ENCODE data around the gene STXBP6. TPM values are rescaled to one million over a fixed set of nuclear protein-coding genes. Genes with fewer than 3 reads are reported as not detected.

STXBP6 gene
- total RNA-seq, 1 donor from 2014 or later, result 27.1 TPM

DNA sequence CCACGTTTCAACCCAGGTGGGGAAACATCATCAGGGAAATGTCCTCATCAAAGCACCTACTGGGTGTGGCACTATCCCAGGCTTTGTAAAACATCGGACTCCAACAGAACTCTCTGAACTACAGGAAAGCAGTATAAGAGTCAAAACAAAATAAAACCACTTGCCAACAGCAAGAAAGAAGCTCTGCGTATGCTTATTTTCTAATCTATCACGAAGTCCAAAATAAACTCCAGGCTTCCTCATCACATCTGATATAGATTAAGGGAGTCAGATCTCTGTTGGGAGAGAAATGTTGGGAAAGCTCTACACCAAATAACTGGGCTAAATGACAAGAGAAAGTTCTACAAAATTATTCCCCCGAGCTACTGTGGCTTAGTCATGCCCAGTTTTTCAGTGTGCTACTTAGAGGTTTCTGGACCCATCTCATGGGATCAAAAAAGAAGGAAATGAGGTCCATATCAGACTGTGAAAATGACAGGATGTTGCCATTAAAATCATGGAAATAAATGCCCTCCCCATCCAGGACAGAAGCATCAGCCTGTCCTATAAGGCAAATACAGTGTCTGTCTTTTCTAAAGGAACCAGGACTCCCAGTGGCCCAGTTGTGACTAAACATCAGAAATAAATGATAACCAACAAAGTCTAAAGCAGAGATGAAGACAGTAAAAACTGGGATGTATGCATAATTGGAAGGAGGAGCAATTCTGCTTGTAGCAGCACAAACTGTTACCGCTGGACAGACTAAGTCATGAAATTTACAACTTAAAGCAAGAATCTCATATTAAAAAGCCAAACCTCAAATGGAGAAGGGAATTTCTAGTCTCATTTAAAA, 149.5 kb downstream of the STXBP6 start:
- FAIRE-seq (no peak), DNase-seq (ENCODE audit: low read depth) (peak; percentile 36)
- Histone ChIP-seq H3K27ac (ENCODE audit: low read depth, low read length) (no peak overlapping the region), H4K20me1 (ENCODE audit: insufficient read depth, low read length) (no peaks in the 10 kb centered on the region), H3K4me3 (ENCODE audit: insufficient read depth, low read depth, low read length) (no peak overlapping the region), H3K4me2 (ENCODE audit: low read length) (no peak overlapping the region), H3K36me3 (ENCODE audit: insufficient read depth, low read length) (no peaks in the 10 kb centered on the region), H3K79me2 (ENCODE audit: insufficient read depth, low read length) (no peaks in the 10 kb centered on the region), H3K27me3 (ENCODE audit: insufficient read depth, low read length) (no peaks in the 10 kb centered on the region), H2AFZ (ENCODE audit: low read depth, low read length) (no peak overlapping the region), H3K4me1 (ENCODE audit: insufficient read depth, low read length) (peaks cover 10% of the 10 kb centered on the region), H3K9ac (ENCODE audit: low read length) (no peak overlapping the region), H3K9me3 (ENCODE audit: insufficient read depth, low read depth, low read length) (no peaks in the 10 kb centered on the region)
- peaks cover 5% of the 10 kb centered on the region for H3K36me3 Mint-ChIP-seq (ENCODE audit: low read depth, unreplicated experiment)
- no peaks in the 10 kb centered on the region for H3K27me3 Mint-ChIP-seq (ENCODE audit: low read depth, unreplicated experiment)
- peaks cover 19% of the 10 kb centered on the region for H3K4me1 Mint-ChIP-seq (ENCODE audit: low read depth, unreplicated experiment)
- TF ChIP-seq EZH2 (IDR thresholded peaks at IDR 0.05; ENCODE audit: insufficient read depth, low read length), result no peak
- TF ChIP-seq, protein P1, sequence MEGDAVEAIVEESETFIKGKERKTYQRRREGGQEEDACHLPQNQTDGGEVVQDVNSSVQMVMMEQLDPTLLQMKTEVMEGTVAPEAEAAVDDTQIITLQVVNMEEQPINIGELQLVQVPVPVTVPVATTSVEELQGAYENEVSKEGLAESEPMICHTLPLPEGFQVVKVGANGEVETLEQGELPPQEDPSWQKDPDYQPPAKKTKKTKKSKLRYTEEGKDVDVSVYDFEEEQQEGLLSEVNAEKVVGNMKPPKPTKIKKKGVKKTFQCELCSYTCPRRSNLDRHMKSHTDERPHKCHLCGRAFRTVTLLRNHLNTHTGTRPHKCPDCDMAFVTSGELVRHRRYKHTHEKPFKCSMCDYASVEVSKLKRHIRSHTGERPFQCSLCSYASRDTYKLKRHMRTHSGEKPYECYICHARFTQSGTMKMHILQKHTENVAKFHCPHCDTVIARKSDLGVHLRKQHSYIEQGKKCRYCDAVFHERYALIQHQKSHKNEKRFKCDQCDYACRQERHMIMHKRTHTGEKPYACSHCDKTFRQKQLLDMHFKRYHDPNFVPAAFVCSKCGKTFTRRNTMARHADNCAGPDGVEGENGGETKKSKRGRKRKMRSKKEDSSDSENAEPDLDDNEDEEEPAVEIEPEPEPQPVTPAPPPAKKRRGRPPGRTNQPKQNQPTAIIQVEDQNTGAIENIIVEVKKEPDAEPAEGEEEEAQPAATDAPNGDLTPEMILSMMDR (IDR thresholded peaks at IDR 0.05; ENCODE audit: insufficient read depth, low read depth, low read length), result no peak
- H3K27ac Mint-ChIP-seq (ENCODE audit: unreplicated experiment), result no peak overlapping the region
- H3K9me3 Mint-ChIP-seq (ENCODE audit: unreplicated experiment), result no peaks in the 10 kb centered on the region
- no peak overlapping the region for H3K4me3 Mint-ChIP-seq (ENCODE audit: unreplicated experiment)

DNA sequence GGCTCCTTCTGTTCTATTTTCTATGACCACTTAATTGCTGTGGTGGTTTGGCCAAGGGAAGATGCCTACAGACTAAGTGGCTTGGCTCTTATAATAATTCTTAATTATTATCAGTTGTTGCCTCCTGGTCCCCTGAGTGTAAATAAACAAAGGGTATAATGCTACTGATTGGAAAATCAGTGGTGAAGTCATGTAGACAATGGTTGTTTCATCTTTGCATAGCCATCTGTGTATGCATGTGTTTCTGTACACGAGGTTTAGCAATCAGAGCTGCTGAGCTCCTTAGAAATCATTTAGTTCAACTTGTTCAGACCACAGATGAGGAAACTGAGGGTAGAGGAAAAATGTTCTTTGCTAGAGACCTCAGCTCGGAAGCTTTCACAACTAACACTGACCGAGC, 152.2 kb downstream of the STXBP6 start:
- no peak for FAIRE-seq
- no peak overlapping the region for H3K9ac ChIP-seq (ENCODE audit: low read length)

More for the DNA sequence above, 152.2 kb downstream of the STXBP6 start:
- H3K36me3 ChIP-seq (ENCODE audit: insufficient read depth, low read length), result no peaks in the 10 kb centered on the region
- H3K27ac Mint-ChIP-seq (ENCODE audit: unreplicated experiment), result no peak overlapping the region
- no peak for DNase-seq (ENCODE audit: low read depth)
- H2AFZ ChIP-seq (ENCODE audit: low read depth, low read length), result no peak overlapping the region
- H3K9me3 ChIP-seq (ENCODE audit: insufficient read depth, low read depth, low read length), result no peaks in the 10 kb centered on the region
- H3K27me3 ChIP-seq (ENCODE audit: insufficient read depth, low read length), result no peaks in the 10 kb centered on the region
- H3K4me3 ChIP-seq (ENCODE audit: insufficient read depth, low read depth, low read length), result no peak overlapping the region
- H3K4me2 ChIP-seq (ENCODE audit: low read length), result no peak overlapping the region
- H4K20me1 ChIP-seq (ENCODE audit: insufficient read depth, low read length), result no peaks in the 10 kb centered on the region
- H3K27ac ChIP-seq (ENCODE audit: low read depth, low read length), result no peak overlapping the region
- no peaks in the 10 kb centered on the region for H3K9me3 Mint-ChIP-seq (ENCODE audit: unreplicated experiment)
- H3K36me3 Mint-ChIP-seq (ENCODE audit: low read depth, unreplicated experiment), result peaks cover 5% of the 10 kb centered on the region
- H3K4me1 Mint-ChIP-seq (ENCODE audit: low read depth, unreplicated experiment), result peaks cover 17% of the 10 kb centered on the region
- TF ChIP-seq, protein P1 (IDR thresholded peaks at IDR 0.05; ENCODE audit: insufficient read depth, low read depth, low read length), result no peak
- no peaks in the 10 kb centered on the region for H3K27me3 Mint-ChIP-seq (ENCODE audit: low read depth, unreplicated experiment)
- H3K4me3 Mint-ChIP-seq (ENCODE audit: unreplicated experiment), result no peak overlapping the region
- no peaks in the 10 kb centered on the region for H3K4me1 ChIP-seq (ENCODE audit: insufficient read depth, low read length)
- no peaks in the 10 kb centered on the region for H3K79me2 ChIP-seq (ENCODE audit: insufficient read depth, low read length)

All from astrocyte (in vitro differentiated cells and primary cell).